Measurements from ENCODE around the gene LAMA2.

LAMA2 gene

GRCh38 chr6:128903715-128904114 is 20.8 kb downstream of the LAMA2 start:
- no peak for DNase-seq

DNA sequence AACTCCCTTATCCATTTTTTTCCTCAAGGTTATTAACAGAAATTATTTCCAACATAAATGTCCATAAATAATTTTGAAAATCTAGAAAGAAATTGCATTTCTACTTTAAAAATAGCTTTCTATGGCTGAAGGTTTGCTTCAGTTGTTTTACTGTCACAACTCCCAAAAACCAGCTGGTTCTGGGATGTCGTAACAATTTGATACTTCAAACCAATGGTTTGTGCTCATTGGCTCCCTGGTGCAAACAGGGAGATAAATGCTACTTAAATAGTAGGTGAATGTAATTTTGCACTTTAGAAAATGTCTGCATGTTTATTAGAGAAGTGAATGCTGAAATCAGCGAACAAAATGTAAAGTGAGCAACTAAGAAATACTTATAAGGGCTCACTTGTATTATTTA is 31.1 kb downstream of the LAMA2 start:
- DNase-seq: no peak

DNA sequence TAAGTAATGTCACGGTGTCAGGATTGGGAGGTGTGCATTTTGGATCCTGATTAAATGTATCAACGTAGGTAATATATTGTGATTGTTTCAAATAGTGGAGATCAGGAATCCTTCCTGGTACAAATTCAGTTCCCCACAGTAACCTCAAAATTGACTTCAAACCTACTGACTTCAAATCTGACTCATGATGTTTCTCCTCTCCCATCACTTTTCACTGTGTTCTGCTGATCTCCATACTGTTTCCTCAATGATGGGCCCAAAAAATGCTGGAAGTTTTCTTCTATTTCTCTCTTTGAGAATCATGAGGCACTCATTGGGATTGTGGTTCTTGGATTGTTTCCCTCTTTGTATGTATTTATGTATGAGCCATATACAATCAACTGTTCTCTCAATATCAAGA is 35.9 kb downstream of the LAMA2 start:
- DNase-seq: no peak

- no peak for DNase-seq
Measured at GRCh38 chr6:128919412-128920180, 36.7 kb downstream of the LAMA2 start.

GRCh38 chr6:128925765-128926164 is 42.8 kb downstream of the LAMA2 start:
- DNase-seq: no peak

- no peak for DNase-seq
Measured at GRCh38 chr6:128929869-128930268, 46.9 kb downstream of the LAMA2 start.

GRCh38 chr6:128930321-128930720 is 47.4 kb downstream of the LAMA2 start:
- DNase-seq: no peak

GRCh38 chr6:128932061-128932460 is 49.1 kb downstream of the LAMA2 start:
- no peak for DNase-seq

DNA sequence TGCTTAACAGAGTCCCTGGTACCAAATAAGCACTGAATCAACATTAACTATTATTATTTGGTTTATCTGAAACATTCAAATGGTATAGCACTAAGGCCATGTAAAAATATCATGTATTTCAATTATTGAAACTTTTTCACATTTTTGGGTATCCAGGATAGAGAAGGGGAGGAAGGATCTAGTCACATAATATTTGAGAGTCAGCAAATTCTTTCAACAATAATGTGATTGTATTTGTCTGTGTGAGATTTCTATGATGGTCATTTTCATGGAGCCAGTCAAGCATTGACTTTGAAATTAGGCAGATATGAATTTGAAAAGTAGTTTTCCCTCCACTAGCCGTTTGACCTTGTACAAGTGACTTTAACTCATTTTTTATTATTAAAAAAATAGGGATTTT is 67.9 kb downstream of the LAMA2 start:
- no peak for DNase-seq

- DNase-seq: no peak
Measured at GRCh38 chr6:128952902-128953301, 70.0 kb downstream of the LAMA2 start.

GRCh38 chr6:128954308-128955043 is 71.5 kb downstream of the LAMA2 start:
- no peak for DNase-seq

GRCh38 chr6:128963561-128963960 is 80.6 kb downstream of the LAMA2 start:
- no peak for DNase-seq

- DNase-seq: peak; percentile 61 to 74
Measured at GRCh38 chr6:128964233-128964755, 81.4 kb downstream of the LAMA2 start.

DNA sequence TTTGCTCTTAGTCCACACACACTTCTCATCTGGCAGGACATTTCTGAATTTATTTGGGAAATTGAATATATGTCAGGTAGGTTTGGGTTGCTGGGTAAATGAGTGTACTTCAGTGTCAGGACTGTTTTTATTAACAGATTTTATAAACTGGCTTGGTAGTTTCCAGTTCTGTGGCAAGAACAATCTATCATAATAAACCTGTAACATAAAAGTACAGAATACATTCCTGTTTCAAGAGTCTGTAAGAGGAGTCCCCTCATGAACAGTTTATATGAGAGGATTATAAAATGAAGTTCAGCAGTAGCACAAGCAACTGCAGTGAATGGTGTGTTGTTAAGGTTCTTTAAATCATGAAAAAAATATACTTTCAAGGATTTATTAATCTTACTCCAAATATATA is 81.8 kb downstream of the LAMA2 start:
- DNase-seq: no peak

DNA sequence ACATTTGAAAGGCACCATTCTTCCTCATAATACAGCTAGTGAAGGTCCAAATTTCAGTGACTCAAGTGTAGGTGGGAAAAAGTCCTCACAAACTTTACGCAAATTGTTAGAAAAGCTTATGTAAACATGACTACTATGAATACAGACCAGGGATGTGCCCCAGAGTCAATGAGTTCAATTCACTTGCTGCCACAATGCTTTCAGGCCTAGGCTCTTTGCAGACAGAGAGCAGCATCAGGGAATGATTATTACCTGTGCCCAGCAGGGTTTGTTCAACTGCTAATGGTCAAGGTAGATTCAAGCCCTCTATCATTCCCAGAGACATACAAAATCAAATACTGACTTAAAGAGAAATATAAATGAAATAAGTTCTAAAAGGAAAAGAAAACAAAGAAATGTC is 84.0 kb downstream of the LAMA2 start:
- DNase-seq: no peak

DNA sequence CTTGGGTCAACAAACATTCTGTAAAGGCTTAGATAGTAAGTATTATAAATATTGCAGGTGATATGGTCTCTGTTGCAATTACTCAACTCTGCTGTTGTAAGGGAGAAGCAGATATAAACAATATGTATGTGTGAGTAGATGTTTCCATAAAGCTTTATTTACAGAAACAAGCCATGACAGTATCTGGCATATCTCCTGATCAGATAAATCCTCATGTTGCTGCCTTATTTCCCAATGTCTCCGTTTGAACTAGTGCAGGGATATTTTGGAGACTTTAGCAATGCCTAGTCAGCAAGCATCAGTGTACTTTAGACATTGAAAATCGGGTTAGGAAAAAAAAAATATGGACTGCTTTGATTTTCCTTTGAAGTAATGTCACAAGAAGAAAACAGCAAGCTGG is 96.1 kb downstream of the LAMA2 start:
- no peak for DNase-seq

- no peak for DNase-seq
Measured at GRCh38 chr6:128981716-128982115, 98.8 kb downstream of the LAMA2 start.

- no peak for DNase-seq
Measured at GRCh38 chr6:128990360-128990759, 107.4 kb downstream of the LAMA2 start.

DNA sequence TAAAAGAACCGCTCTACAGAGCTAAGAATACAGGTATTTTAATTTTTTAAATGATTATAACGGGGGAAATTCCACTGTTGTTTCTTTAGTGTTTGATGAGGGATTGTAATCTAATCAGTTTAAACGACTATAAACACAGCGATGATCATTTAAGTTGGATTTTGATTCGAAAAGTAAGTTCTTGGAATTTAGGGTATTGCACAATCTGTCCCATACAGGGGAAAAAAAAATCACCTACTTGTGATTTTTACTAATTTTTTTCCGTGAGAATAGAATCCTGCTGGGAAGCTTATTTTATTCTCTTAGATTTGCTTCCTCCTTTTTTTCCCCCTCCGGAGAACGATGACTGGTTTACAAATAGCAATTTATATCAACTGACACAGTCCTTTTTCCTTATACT is 108.0 kb downstream of the LAMA2 start:
- no peak for DNase-seq

DNA sequence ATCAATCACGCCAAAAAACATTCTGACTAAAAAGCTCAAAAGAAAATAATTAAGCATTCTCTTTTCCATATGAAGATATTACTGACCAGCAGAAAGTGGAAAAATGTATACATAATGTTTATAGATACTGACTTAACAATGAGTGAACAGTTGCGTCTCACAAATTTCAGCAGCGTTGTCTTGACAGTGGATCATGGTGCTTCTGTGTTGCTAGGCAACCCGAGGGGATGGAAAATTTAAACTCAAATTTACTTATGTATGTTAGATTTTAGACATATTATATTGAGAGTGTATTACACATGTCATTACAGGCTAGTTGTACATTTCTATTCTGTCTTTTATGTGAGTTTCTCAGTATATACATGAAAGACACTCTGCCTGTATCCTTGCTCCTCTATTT is 110.2 kb downstream of the LAMA2 start:
- DNase-seq: no peak

GRCh38 chr6:128997880-128998279 is 114.9 kb downstream of the LAMA2 start:
- DNase-seq: no peak

GRCh38 chr6:129006724-129007514 is 124.0 kb downstream of the LAMA2 start:
- DNase-seq: no peak

GRCh38 chr6:129007701-129008373 is 124.9 kb downstream of the LAMA2 start:
- no peak for DNase-seq
